DND-41 (cell line): ENCODE data around the gene KCND3.

Experiments
- ATAC-seq: fragments of 200-7000 bp; cut with Tn5 transposase; 3 replicates; pipeline ENCODE4 v1.9.1; 2021; ENCODE audit warnings: low read depth; ENCODE audit not compliant: insufficient read depth
- DNase-seq: peaks from one replicate; pipeline ENCODE4 v3.0.0-alpha.2; 2020
- H2AFZ ChIP-seq: 2 replicates; pipeline ENCODE4 v1.6.0; 2012; ENCODE audit warnings: low read depth, low read length
- H3K27ac ChIP-seq: 2 replicates; pipeline ENCODE4 v1.5.1; 2012; ENCODE audit warnings: low read length, inconsistent platforms
- H3K27me3 ChIP-seq: fragments of 200-600 bp; sonication (generic); 2 replicates; pipeline ENCODE4 v1.6.0; 2012; ENCODE audit warnings: low read length, mild to moderate bottlenecking, inconsistent platforms; ENCODE audit not compliant: insufficient read depth, poor library complexity
- H3K36me3 ChIP-seq: 2 replicates; pipeline ENCODE4 v1.5.1; 2012; ENCODE audit warnings: low read length, inconsistent platforms; ENCODE audit not compliant: insufficient read depth
- H3K4me1 ChIP-seq: 2 replicates; pipeline ENCODE4 v1.5.1; 2012; ENCODE audit warnings: mild to moderate bottlenecking, low read length; ENCODE audit not compliant: insufficient read depth
- H3K4me2 ChIP-seq: 2 replicates; pipeline ENCODE4 v1.6.0; 2012; ENCODE audit warnings: mild to moderate bottlenecking, moderate library complexity, low read length, inconsistent platforms; ENCODE audit not compliant: insufficient read depth
- H3K4me3 ChIP-seq, 2 experiments: fragments of 200-600 bp in 1 of 2; shearing (Covaris generic) in 1 of 2; 2 replicates each; pipeline ENCODE4 v1.5.1; 2012 to 2016; ENCODE audit warnings: inconsistent platforms in 2 of 2, low read length in 2 of 2, mild to moderate bottlenecking in 2 of 2, low read depth in 1 of 2, moderate library complexity in 1 of 2
- H3K79me2 ChIP-seq: 2 replicates; pipeline ENCODE4 v1.6.0; 2012; ENCODE audit warnings: low read length, inconsistent platforms; ENCODE audit not compliant: insufficient read depth
- H3K9ac ChIP-seq: 2 replicates; pipeline ENCODE4 v1.6.0; 2012; ENCODE audit warnings: low read depth, mild to moderate bottlenecking, inconsistent platforms, low read length, moderate library complexity
- H3K9me3 ChIP-seq: 2 replicates; pipeline ENCODE4 v1.5.1; 2012; ENCODE audit warnings: low read length, moderate library complexity, mild to moderate bottlenecking, inconsistent platforms; ENCODE audit not compliant: insufficient read depth, severe bottlenecking
- H4K20me1 ChIP-seq: 2 replicates; pipeline ENCODE4 v1.6.0; 2012; ENCODE audit warnings: low read length; ENCODE audit not compliant: insufficient read depth
- EZH2 ChIP-seq: IDR thresholded peaks from 3 replicates; pipeline ENCODE4 v1.6.1; 2012; ENCODE audit warnings: borderline replicate concordance, low read depth, mild to moderate bottlenecking, moderate library complexity, low read length, inconsistent platforms; ENCODE audit not compliant: severe bottlenecking
- TF ChIP-seq, protein P1 (sequence below): IDR thresholded peaks from 2 replicates; pipeline ENCODE4 v1.5.1; 2012; ENCODE audit warnings: borderline replicate concordance, low read length, moderate library complexity, mild to moderate bottlenecking; ENCODE audit not compliant: poor library complexity, severe bottlenecking; ENCODE audit errors: extremely low read depth

Gene KCND3

DNA sequence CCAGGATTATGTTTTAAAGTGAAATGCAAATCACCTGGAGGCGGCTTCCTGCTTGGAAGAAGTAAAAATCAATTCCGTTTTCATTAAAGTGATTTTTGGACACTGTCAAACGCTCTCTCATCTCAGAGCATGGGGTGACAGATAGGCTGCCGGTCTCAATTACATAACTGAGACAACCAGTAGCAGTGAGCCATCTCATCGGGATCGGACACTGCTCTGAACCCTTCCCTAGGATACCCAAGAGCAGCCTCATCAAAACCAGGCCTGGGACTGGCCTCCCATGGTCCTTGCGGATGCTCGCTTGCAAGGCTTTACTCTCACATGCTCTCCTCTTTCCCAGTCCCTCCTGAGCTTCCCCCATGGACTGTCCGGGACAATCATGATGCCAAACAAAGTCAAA is 12.1 kb downstream of the KCND3 start:
- Histone ChIP-seq H4K20me1 (no peaks in the 10 kb centered on the region), H3K79me2 (no peaks in the 10 kb centered on the region), H3K27me3 (peaks cover 45% of the 10 kb centered on the region), H3K4me3 (no peak overlapping the region), H3K36me3 (no peaks in the 10 kb centered on the region), H3K9ac (no peak overlapping the region), H3K4me1 (no peaks in the 10 kb centered on the region), H3K9me3 (no peaks in the 10 kb centered on the region), H3K4me2 (no peak overlapping the region), H2AFZ (no peak overlapping the region), H3K27ac (no peak overlapping the region)
- DNase-seq (no peak), ATAC-seq (no peak)
- TF ChIP-seq, protein P1, sequence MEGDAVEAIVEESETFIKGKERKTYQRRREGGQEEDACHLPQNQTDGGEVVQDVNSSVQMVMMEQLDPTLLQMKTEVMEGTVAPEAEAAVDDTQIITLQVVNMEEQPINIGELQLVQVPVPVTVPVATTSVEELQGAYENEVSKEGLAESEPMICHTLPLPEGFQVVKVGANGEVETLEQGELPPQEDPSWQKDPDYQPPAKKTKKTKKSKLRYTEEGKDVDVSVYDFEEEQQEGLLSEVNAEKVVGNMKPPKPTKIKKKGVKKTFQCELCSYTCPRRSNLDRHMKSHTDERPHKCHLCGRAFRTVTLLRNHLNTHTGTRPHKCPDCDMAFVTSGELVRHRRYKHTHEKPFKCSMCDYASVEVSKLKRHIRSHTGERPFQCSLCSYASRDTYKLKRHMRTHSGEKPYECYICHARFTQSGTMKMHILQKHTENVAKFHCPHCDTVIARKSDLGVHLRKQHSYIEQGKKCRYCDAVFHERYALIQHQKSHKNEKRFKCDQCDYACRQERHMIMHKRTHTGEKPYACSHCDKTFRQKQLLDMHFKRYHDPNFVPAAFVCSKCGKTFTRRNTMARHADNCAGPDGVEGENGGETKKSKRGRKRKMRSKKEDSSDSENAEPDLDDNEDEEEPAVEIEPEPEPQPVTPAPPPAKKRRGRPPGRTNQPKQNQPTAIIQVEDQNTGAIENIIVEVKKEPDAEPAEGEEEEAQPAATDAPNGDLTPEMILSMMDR: no peak
- TF ChIP-seq EZH2: no peak

DNA sequence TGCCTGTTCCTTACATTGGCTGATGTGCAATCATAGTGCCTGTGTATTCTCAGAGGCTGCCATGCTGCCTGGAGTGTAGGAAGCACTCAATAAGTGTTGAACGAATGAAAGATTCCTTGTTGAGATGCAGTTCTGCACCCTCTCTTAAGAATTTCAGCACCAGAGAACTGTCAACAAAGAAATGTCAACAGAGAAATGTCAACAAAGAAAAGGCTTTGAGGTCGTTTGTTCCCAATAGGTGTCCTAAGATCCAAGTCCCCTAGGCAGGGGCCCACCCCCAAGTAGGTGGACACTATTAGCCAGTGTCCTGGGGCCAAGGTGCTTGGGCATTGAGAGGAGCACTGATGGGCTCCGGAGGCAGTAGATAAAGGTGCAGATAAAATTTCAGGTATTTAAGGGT is 12.6 kb downstream of the KCND3 start:
- H3K79me2 ChIP-seq: no peaks in the 10 kb centered on the region
- TF ChIP-seq EZH2: no peak
- TF ChIP-seq, protein P1: no peak
- H2AFZ ChIP-seq: no peak overlapping the region
- no peak overlapping the region for H3K27ac ChIP-seq
- H3K4me1 ChIP-seq: no peaks in the 10 kb centered on the region
- no peak overlapping the region for H3K4me2 ChIP-seq
- peaks cover 45% of the 10 kb centered on the region for H3K27me3 ChIP-seq
- ATAC-seq (no peak), DNase-seq (no peak)
- H3K9me3 ChIP-seq: no peaks in the 10 kb centered on the region
- no peak overlapping the region for H3K9ac ChIP-seq
- H3K36me3 ChIP-seq: no peaks in the 10 kb centered on the region
- no peak overlapping the region for H3K4me3 ChIP-seq
- no peaks in the 10 kb centered on the region for H4K20me1 ChIP-seq

DNA sequence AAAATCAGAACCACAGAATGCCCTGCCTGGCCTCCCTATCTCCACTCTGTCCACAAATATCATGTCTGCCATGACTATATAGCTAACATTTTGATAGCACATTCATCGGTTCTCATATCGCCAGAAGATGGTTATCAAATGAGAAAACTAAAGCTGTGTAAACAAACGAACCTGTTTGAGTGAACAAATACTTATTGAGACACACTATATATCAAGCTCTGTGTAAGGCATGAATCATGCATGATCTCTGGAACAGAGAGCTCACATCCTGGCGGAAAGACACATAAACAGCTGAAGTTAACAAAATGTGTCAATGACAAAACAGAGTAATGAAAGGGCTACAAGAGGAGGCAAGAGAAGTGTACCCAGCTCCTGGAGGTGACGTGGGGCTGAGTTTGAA is 13.1 kb downstream of the KCND3 start:
- no peaks in the 10 kb centered on the region for H3K79me2 ChIP-seq
- no peaks in the 10 kb centered on the region for H4K20me1 ChIP-seq
- H3K9me3 ChIP-seq: no peaks in the 10 kb centered on the region
- no peak overlapping the region for H3K27ac ChIP-seq
- no peaks in the 10 kb centered on the region for H3K36me3 ChIP-seq
- no peak overlapping the region for H3K4me3 ChIP-seq
- no peak for TF ChIP-seq EZH2
- TF ChIP-seq, protein P1: no peak
- no peak overlapping the region for H3K4me2 ChIP-seq
- ATAC-seq (no peak), DNase-seq (no peak)
- no peak overlapping the region for H3K9ac ChIP-seq
- peaks cover 49% of the 10 kb centered on the region for H3K27me3 ChIP-seq
- H2AFZ ChIP-seq: no peak overlapping the region
- H3K4me1 ChIP-seq: no peaks in the 10 kb centered on the region
